Astrocyte (in vitro differentiated cells and primary cell): ENCODE measurements around the gene TRIM10. TPM values are rescaled to one million over a fixed set of nuclear protein-coding genes. Genes with fewer than 3 reads are reported as not detected.

Experiments
- DNase-seq: peaks from one replicate; pipeline ENCODE4 v3.0.0-alpha.2; 2010; ENCODE audit warnings: low read depth
- FAIRE-seq: peaks from 2 replicates; lab custom pipeline; 2011; peaks lifted over from hg19 to GRCh38; lab: Jason Lieb, UNC
- H2AFZ ChIP-seq: 2 replicates; pipeline ENCODE4 v1.6.0; 2012; ENCODE audit warnings: low read depth, low read length, inconsistent platforms
- H3K27ac ChIP-seq: 2 replicates; pipeline ENCODE4 v1.5.1; 2011; ENCODE audit warnings: low read depth, low read length, inconsistent platforms
- H3K27me3 ChIP-seq: 2 replicates; pipeline ENCODE4 v1.6.0; 2011; ENCODE audit warnings: low read length, inconsistent platforms; ENCODE audit not compliant: insufficient read depth
- H3K36me3 ChIP-seq: 2 replicates; pipeline ENCODE4 v1.5.1; 2011; ENCODE audit warnings: low read length, inconsistent platforms; ENCODE audit not compliant: insufficient read depth
- H3K4me1 ChIP-seq: 2 replicates; pipeline ENCODE4 v1.5.1; 2011; ENCODE audit warnings: low read length, inconsistent platforms; ENCODE audit not compliant: insufficient read depth
- H3K4me2 ChIP-seq: 2 replicates; pipeline ENCODE4 v1.6.0; 2012; ENCODE audit warnings: low read length, inconsistent platforms
- H3K4me3 ChIP-seq: 2 replicates; pipeline ENCODE4 v1.5.1; 2011; ENCODE audit warnings: low read depth, mild to moderate bottlenecking, low read length, inconsistent platforms; ENCODE audit not compliant: insufficient read depth
- H3K79me2 ChIP-seq: 2 replicates; pipeline ENCODE4 v1.6.0; 2012; ENCODE audit warnings: mild to moderate bottlenecking, low read length, inconsistent platforms; ENCODE audit not compliant: insufficient read depth
- H3K9ac ChIP-seq: 2 replicates; pipeline ENCODE4 v1.6.0; 2012; ENCODE audit warnings: mild to moderate bottlenecking, low read length, inconsistent platforms
- H3K9me3 ChIP-seq: 2 replicates; pipeline ENCODE4 v1.5.1; 2012; ENCODE audit warnings: low read depth, mild to moderate bottlenecking, low read length, inconsistent platforms; ENCODE audit not compliant: insufficient read depth
- H4K20me1 ChIP-seq: 2 replicates; pipeline ENCODE4 v1.6.0; 2012; ENCODE audit warnings: low read length, inconsistent platforms; ENCODE audit not compliant: insufficient read depth
- H3K27ac Mint-ChIP-seq: one replicate; pipeline ENCODE4 v1.8.0; 2021; ENCODE audit warnings: mild to moderate bottlenecking, mixed read lengths; ENCODE audit not compliant: unreplicated experiment
- H3K27me3 Mint-ChIP-seq: one replicate; pipeline ENCODE4 v1.8.0; 2021; ENCODE audit warnings: low read depth, mixed read lengths; ENCODE audit not compliant: unreplicated experiment
- H3K36me3 Mint-ChIP-seq: one replicate; pipeline ENCODE4 v1.8.0; 2021; ENCODE audit warnings: low read depth, mixed read lengths; ENCODE audit not compliant: unreplicated experiment
- H3K4me1 Mint-ChIP-seq: one replicate; pipeline ENCODE4 v1.8.0; 2021; ENCODE audit warnings: low read depth, mixed read lengths; ENCODE audit not compliant: unreplicated experiment
- H3K4me3 Mint-ChIP-seq: one replicate; pipeline ENCODE4 v1.8.0; 2021; ENCODE audit warnings: mild to moderate bottlenecking, moderate library complexity, mixed read lengths; ENCODE audit not compliant: unreplicated experiment
- H3K9me3 Mint-ChIP-seq: one replicate; pipeline ENCODE4 v1.8.0; 2021; ENCODE audit warnings: mild to moderate bottlenecking, mixed read lengths; ENCODE audit not compliant: unreplicated experiment
- CTCF ChIP-seq: IDR thresholded peaks from 2 replicates; pipeline ENCODE4 v1.5.1; 2011; ENCODE audit warnings: low read depth, mild to moderate bottlenecking, inconsistent platforms, low read length, moderate library complexity; ENCODE audit not compliant: insufficient read depth
- EZH2 ChIP-seq: IDR thresholded peaks from 2 replicates; pipeline ENCODE4 v1.6.1; 2012; ENCODE audit warnings: mild to moderate bottlenecking, low read length, inconsistent platforms; ENCODE audit not compliant: insufficient read depth
- total RNA-seq: library from RNA; stranded (reverse); gene quantifications from 2 replicates; pipeline ENCODE4 v1.2.1, GENCODE V29; 2021

Gene TRIM10
- total RNA-seq, 1 donor from 2014 or later: not detected

- Mint-ChIP-seq H3K36me3 (no peaks in the 10 kb centered on the region), H3K9me3 (peaks cover 2% of the 10 kb centered on the region), H3K27ac (no peak overlapping the region), H3K4me1 (peaks cover 28% of the 10 kb centered on the region), H3K27me3 (peaks cover 30% of the 10 kb centered on the region), H3K4me3 (no peak overlapping the region)
- H3K27ac ChIP-seq: no peak overlapping the region
- FAIRE-seq: no peak
- no peaks in the 10 kb centered on the region for H3K79me2 ChIP-seq
- no peak overlapping the region for H3K4me3 ChIP-seq
- H2AFZ ChIP-seq: no peak overlapping the region
- H3K9ac ChIP-seq: no peak overlapping the region
- DNase-seq: no peak
- TF ChIP-seq CTCF (no peak), EZH2 (no peak)
- peaks cover 4% of the 10 kb centered on the region for H3K27me3 ChIP-seq
- no peak overlapping the region for H3K4me2 ChIP-seq
- H3K4me1 ChIP-seq: peaks cover 18% of the 10 kb centered on the region
- H3K36me3 ChIP-seq: no peaks in the 10 kb centered on the region
- no peaks in the 10 kb centered on the region for H4K20me1 ChIP-seq
- no peaks in the 10 kb centered on the region for H3K9me3 ChIP-seq
Measured at GRCh38 chr6:30154061-30154460, 7.0 kb downstream of the TRIM10 start.

- no peak overlapping the region for H3K27ac Mint-ChIP-seq
- no peak overlapping the region for H3K9ac ChIP-seq
- peaks cover 4% of the 10 kb centered on the region for H3K27me3 ChIP-seq
- no peaks in the 10 kb centered on the region for H3K9me3 Mint-ChIP-seq
- H2AFZ ChIP-seq: no peak overlapping the region
- peaks cover 28% of the 10 kb centered on the region for H3K4me1 Mint-ChIP-seq
- TF ChIP-seq CTCF: no peak
- TF ChIP-seq EZH2: no peak
- no peak overlapping the region for H3K4me3 ChIP-seq
- H3K4me3 Mint-ChIP-seq: no peak overlapping the region
- peaks cover 18% of the 10 kb centered on the region for H3K4me1 ChIP-seq
- peaks cover 20% of the 10 kb centered on the region for H3K27me3 Mint-ChIP-seq
- no peaks in the 10 kb centered on the region for H3K79me2 ChIP-seq
- no peak for DNase-seq
- H4K20me1 ChIP-seq: no peaks in the 10 kb centered on the region
- no peak for FAIRE-seq
- no peaks in the 10 kb centered on the region for H3K36me3 ChIP-seq
- H3K27ac ChIP-seq: no peak overlapping the region
- no peaks in the 10 kb centered on the region for H3K9me3 ChIP-seq
- H3K4me2 ChIP-seq: no peak overlapping the region
- H3K36me3 Mint-ChIP-seq: no peaks in the 10 kb centered on the region
Measured at GRCh38 chr6:30152910-30153610, 8.0 kb downstream of the TRIM10 start.

- Histone ChIP-seq H3K4me3 (no peak overlapping the region), H3K9ac (no peak overlapping the region), H3K27ac (no peak overlapping the region), H3K4me2 (no peak overlapping the region), H4K20me1 (no peaks in the 10 kb centered on the region), H3K27me3 (peaks cover 4% of the 10 kb centered on the region), H2AFZ (no peak overlapping the region), H3K79me2 (no peaks in the 10 kb centered on the region), H3K36me3 (no peaks in the 10 kb centered on the region), H3K9me3 (no peaks in the 10 kb centered on the region), H3K4me1 (peaks cover 18% of the 10 kb centered on the region)
- Mint-ChIP-seq H3K36me3 (no peaks in the 10 kb centered on the region), H3K27ac (no peak overlapping the region), H3K4me1 (peaks cover 28% of the 10 kb centered on the region), H3K27me3 (peaks cover 23% of the 10 kb centered on the region), H3K9me3 (no peaks in the 10 kb centered on the region), H3K4me3 (no peak overlapping the region)
- FAIRE-seq: no peak
- DNase-seq: no peak
- no peak for TF ChIP-seq CTCF
- TF ChIP-seq EZH2: no peak
Measured at GRCh38 chr6:30152016-30152673, 8.9 kb downstream of the TRIM10 start.
